K562 (cell line): ENCODE results near the gene ACOT13. TPM values are rescaled to one million over a fixed set of nuclear protein-coding genes. Genes with fewer than 3 reads are reported as not detected.

Experiments used
- ARHGAP35 ChIP-seq: fragments of 450-650 bp; IDR thresholded peaks from 2 replicates; pipeline ENCODE4 v1.6.1; 2018; ENCODE audit not compliant: partially characterized antibody
- ARID3B ChIP-seq: fragments of 250-450 bp; sonication (Bioruptor Pico); IDR thresholded peaks from 2 replicates; pipeline ENCODE4 v1.4.0; 2020; ENCODE audit warnings: borderline replicate concordance
- BACH1 ChIP-seq: fragments of 200-800 bp; sonication (Bioruptor generic); IDR thresholded peaks from 2 replicates; pipeline ENCODE4 v1.6.1; 2016; ENCODE audit warnings: missing genetic modification characterization, missing compliant biosample characterization
- EGR1 ChIP-seq: fragments of 450-650 bp; conservative IDR thresholded peaks from 2 replicates; pipeline ENCODE4 v1.6.1; 2017; ENCODE audit warnings: mild to moderate bottlenecking
- EWSR1 ChIP-seq: fragments of 450-650 bp; IDR thresholded peaks from 2 replicates; pipeline ENCODE4 v1.6.1; 2018; ENCODE audit warnings: borderline replicate concordance, mild to moderate bottlenecking, low read depth, moderate library complexity; ENCODE audit not compliant: partially characterized antibody
- HDAC8 ChIP-seq: fragments of 450-650 bp; IDR thresholded peaks from 2 replicates; pipeline ENCODE4 v1.6.1; 2016; ENCODE audit warnings: mild to moderate bottlenecking, missing genetic modification characterization, moderate library complexity, missing compliant biosample characterization
- HINFP ChIP-seq: fragments of 450-650 bp; conservative IDR thresholded peaks from 2 replicates; pipeline ENCODE4 v1.6.1; 2016; ENCODE audit warnings: missing genetic modification characterization, low read depth, mild to moderate bottlenecking, control low read depth, missing compliant biosample characterization
- LARP7 ChIP-seq: fragments of 450-650 bp; IDR thresholded peaks from 2 replicates; pipeline ENCODE4 v1.6.1; 2016
- NFIC ChIP-seq: fragments of 450-650 bp; IDR thresholded peaks from 2 replicates; pipeline ENCODE4 v1.6.1; 2017; ENCODE audit warnings: mild to moderate bottlenecking, inconsistent platforms
- POLR2A ChIP-seq: fragments of 450-650 bp; conservative IDR thresholded peaks from 2 replicates; pipeline ENCODE4 v1.6.1; 2016
- PTBP1 ChIP-seq: fragments of 200-400 bp; formaldehyde crosslinking; IDR thresholded peaks from 2 replicates; pipeline ENCODE4 v1.6.1; 2017; ENCODE audit warnings: low read depth, low read length
- SMARCA4 ChIP-seq: fragments of 450-650 bp; IDR thresholded peaks from 2 replicates; pipeline ENCODE4 v1.6.1; 2016
- SMARCE1 ChIP-seq: fragments of 450-650 bp; IDR thresholded peaks from 2 replicates; pipeline ENCODE4 v1.7.1; 2016; ENCODE audit warnings: mild to moderate bottlenecking
- SREBF2 ChIP-seq: sonication (generic); formaldehyde crosslinking; IDR thresholded peaks from 2 replicates; pipeline ENCODE4 v1.4.0; 2020; ENCODE audit warnings: mild to moderate bottlenecking, missing genetic modification reagents
- STAT5A ChIP-seq: IDR thresholded peaks from 2 replicates; pipeline ENCODE4 v1.6.1; 2012; ENCODE audit warnings: low read length, inconsistent platforms, borderline replicate concordance
- TSC22D4 ChIP-seq: fragments of 450-650 bp; IDR thresholded peaks from 2 replicates; pipeline ENCODE4 v1.6.1; 2016; ENCODE audit warnings: missing genetic modification characterization, missing biosample characterization, control low read depth
- U2AF1 ChIP-seq: fragments of 200-400 bp; formaldehyde crosslinking; optimal IDR thresholded peaks from 2 replicates; pipeline ENCODE3; 2017; ENCODE audit warnings: mild to moderate bottlenecking, low read depth, low read length, moderate library complexity
- ZNF174 ChIP-seq: fragments of 250-450 bp; sonication (Bioruptor Pico); IDR thresholded peaks from 2 replicates; pipeline ENCODE4 v1.4.0; 2020; ENCODE audit warnings: mild to moderate bottlenecking
- ZNF316 ChIP-seq: fragments of 450-650 bp; IDR thresholded peaks from 2 replicates; pipeline ENCODE4 v1.6.1; 2016
- ZNF449 ChIP-seq: fragments of 250-450 bp; sonication (Bioruptor Pico); IDR thresholded peaks from 2 replicates; pipeline ENCODE4 v1.8.0; 2022; ENCODE audit warnings: moderate library complexity, mild to moderate bottlenecking, inconsistent platforms
- ZNF766 ChIP-seq: fragments of 200-800 bp; sonication (Bioruptor generic); conservative IDR thresholded peaks from 2 replicates; pipeline ENCODE4 v1.6.1; 2016; ENCODE audit warnings: missing genetic modification characterization, missing compliant biosample characterization
- polyA plus RNA-seq, 8 experiments: library from polyadenylated mRNA; depleted of rRNA in 4 of 8; stranded (reverse) in 5 of 8; unstranded in 3 of 8; fragments of >200 nt; fragmentation: Nextera tagmentation in 2 of 8; fragmentation: Illumina TruSeq in 1 of 8; extraction: Ambion mirVana in 2 of 8; extraction: Trizol in 1 of 8; gene quantifications; 2 replicates each; pipeline versions ENCODE4 v1.2.1 to v1.2.3, GENCODE V29; 2011 to 2014; ENCODE audit warnings: inconsistent platforms in 1 of 8, missing spikeins in 1 of 8
- total RNA-seq, 7 experiments: library from RNA; depleted of rRNA in 6 of 7; stranded (reverse); fragments of >200 nt in 6 of 7; fragmentation: Illumina TruSeq in 2 of 7; extraction: Trizol in 2 of 7; gene quantifications; 2 replicates each; pipeline versions ENCODE4 v1.2.1 to v1.2.3, GENCODE V29; 2011 to 2021; ENCODE audit warnings: low replicate concordance in 1 of 7
- TF ChIP-seq, protein P1 (sequence below): fragments of 250-450 bp; sonication (Bioruptor Pico); IDR thresholded peaks from 2 replicates; pipeline ENCODE4 v1.8.0; 2021; ENCODE audit warnings: mild to moderate bottlenecking, moderate library complexity
- TF ChIP-seq, protein P2 (sequence below): fragments of 450-650 bp; formaldehyde crosslinking; IDR thresholded peaks from 2 replicates; pipeline ENCODE4 v1.4.0; 2022; ENCODE audit warnings: missing genetic modification characterization

ACOT13 gene
- total and polyA plus RNA-seq, 9 of the 15 experiments (the other 6 are each of a cell fraction or from before 2014, with no cell fraction given), result 14.1 to 129 (median 65.7) TPM

GRCh38 chr6:24720131-24720603 lies 53.3 kb downstream of the ACOT13 start (continued):
- TF ChIP-seq POLR2A (no peak), ARHGAP35 (peak; percentile 5), ZNF449 (CRISPR knock-in tag) (no peak), ZNF174 (CRISPR knock-in tag) (no peak), EGR1 (peak; percentile 80), HDAC8 (tag) (peak; percentile 74; the same call in 1 of the 2 replicates), STAT5A (peak; percentile 24; the same call in 1 of the 2 replicates), TSC22D4 (tag) (no peak), SREBF2 (CRISPR knock-in tag) (no peak), ZNF766 (CRISPR knock-in tag) (no peak), ARID3B (CRISPR knock-in tag) (no peak), LARP7 (peak; percentile 85), PTBP1 (peak; percentile 62; the same call in 1 of the 2 replicates), BACH1 (tag) (no peak), HINFP (tag) (no peak), NFIC (0 out of 2 replicates have a peak, but pooled peaks have one; percentile 31), U2AF1 (peak; percentile 81), EWSR1 (no peak), SMARCE1 (peak; percentile 52), SMARCA4 (no peak), ZNF316 (no peak)
- TF ChIP-seq, protein P1, sequence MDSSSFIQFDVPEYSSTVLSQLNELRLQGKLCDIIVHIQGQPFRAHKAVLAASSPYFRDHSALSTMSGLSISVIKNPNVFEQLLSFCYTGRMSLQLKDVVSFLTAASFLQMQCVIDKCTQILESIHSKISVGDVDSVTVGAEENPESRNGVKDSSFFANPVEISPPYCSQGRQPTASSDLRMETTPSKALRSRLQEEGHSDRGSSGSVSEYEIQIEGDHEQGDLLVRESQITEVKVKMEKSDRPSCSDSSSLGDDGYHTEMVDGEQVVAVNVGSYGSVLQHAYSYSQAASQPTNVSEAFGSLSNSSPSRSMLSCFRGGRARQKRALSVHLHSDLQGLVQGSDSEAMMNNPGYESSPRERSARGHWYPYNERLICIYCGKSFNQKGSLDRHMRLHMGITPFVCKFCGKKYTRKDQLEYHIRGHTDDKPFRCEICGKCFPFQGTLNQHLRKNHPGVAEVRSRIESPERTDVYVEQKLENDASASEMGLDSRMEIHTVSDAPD (CRISPR knock-in tag), result no peak
- TF ChIP-seq, protein P2, sequence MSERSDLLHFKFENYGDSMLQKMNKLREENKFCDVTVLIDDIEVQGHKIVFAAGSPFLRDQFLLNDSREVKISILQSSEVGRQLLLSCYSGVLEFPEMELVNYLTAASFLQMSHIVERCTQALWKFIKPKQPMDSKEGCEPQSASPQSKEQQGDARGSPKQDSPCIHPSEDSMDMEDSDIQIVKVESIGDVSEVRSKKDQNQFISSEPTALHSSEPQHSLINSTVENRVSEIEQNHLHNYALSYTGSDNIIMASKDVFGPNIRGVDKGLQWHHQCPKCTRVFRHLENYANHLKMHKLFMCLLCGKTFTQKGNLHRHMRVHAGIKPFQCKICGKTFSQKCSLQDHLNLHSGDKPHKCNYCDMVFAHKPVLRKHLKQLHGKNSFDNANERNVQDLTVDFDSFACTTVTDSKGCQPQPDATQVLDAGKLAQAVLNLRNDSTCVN (CRISPR knock-in tag), result peak; percentile 91; the same call in 1 of the 2 replicates
